Hepatocyte (in vitro differentiated cells): ENCODE results near the gene CBX3. TPM values are rescaled to one million over a fixed set of nuclear protein-coding genes. Genes with fewer than 3 reads are reported as not detected.

Experiments
- DNase-seq: peaks from one replicate; pipeline ENCODE4 v3.0.0-alpha.2; 2016; ENCODE audit warnings: low spot score
- H2AFZ ChIP-seq: fragments of 200-600 bp; sonication (generic); 2 replicates; pipeline ENCODE4 v1.6.0; 2016; ENCODE audit warnings: antibody characterized with exemption, mild to moderate bottlenecking
- H3K27ac ChIP-seq: fragments of 200-600 bp; sonication (generic); 2 replicates; pipeline ENCODE4 v1.5.1; 2016; ENCODE audit warnings: mild to moderate bottlenecking
- H3K27me3 ChIP-seq: fragments of 200-600 bp; sonication (generic); 2 replicates; pipeline ENCODE4 v1.6.1; 2016
- H3K36me3 ChIP-seq: fragments of 200-600 bp; sonication (generic); replicated peaks from 2 replicates; pipeline ENCODE4 v1.5.1; 2016; ENCODE audit warnings: low read depth; ENCODE audit not compliant: insufficient read depth
- H3K4me1 ChIP-seq: fragments of 200-600 bp; sonication (generic); 2 replicates; pipeline ENCODE4 v1.5.1; 2016; ENCODE audit warnings: mild to moderate bottlenecking, moderate library complexity; ENCODE audit not compliant: insufficient read depth
- H3K4me2 ChIP-seq: fragments of 200-600 bp; sonication (generic); 2 replicates; pipeline ENCODE4 v1.6.0; 2016
- H3K4me3 ChIP-seq: fragments of 200-600 bp; sonication (generic); 2 replicates; pipeline ENCODE4 v1.5.1; 2016; ENCODE audit warnings: mild to moderate bottlenecking
- H3K79me2 ChIP-seq: fragments of 200-600 bp; sonication (generic); 2 replicates; pipeline ENCODE4 v1.6.0; 2017; ENCODE audit warnings: mild to moderate bottlenecking
- H3K9me2 ChIP-seq: fragments of 200-600 bp; sonication (generic); replicated peaks from 2 replicates; pipeline ENCODE4 v1.6.0; 2017; ENCODE audit warnings: mild to moderate bottlenecking; ENCODE audit not compliant: insufficient read depth
- H3K9me3 ChIP-seq: fragments of 200-600 bp; sonication (generic); 2 replicates; pipeline ENCODE4 v1.5.1; 2016; ENCODE audit warnings: low read depth, mild to moderate bottlenecking
- H4K20me1 ChIP-seq: fragments of 200-600 bp; sonication (generic); 2 replicates; pipeline ENCODE4 v1.6.0; 2016; ENCODE audit warnings: mild to moderate bottlenecking; ENCODE audit not compliant: insufficient read depth, poor library complexity, severe bottlenecking
- EZH2 ChIP-seq: fragments of 200-600 bp; sonication (generic); IDR thresholded peaks from 2 replicates; pipeline ENCODE4 v1.6.1; 2016; ENCODE audit warnings: antibody characterized with exemption, mild to moderate bottlenecking, borderline replicate concordance
- EZH2phosphoT487 ChIP-seq: fragments of 200-600 bp; sonication (generic); IDR thresholded peaks from one replicate; pipeline ENCODE4 v1.6.1; 2018; ENCODE audit warnings: antibody characterized with exemption, mild to moderate bottlenecking, low read depth, moderate library complexity; ENCODE audit not compliant: unreplicated experiment, severe bottlenecking
- WGBS: methylation state at CpG from one replicate; pipeline ENCODE4 v1.1.6; 2016; ENCODE audit warnings: low lambda C conversion rate; ENCODE audit errors: missing lambda C conversion rate; 5-methylcytosine and 5-hydroxymethylcytosine counted together
- polyA plus RNA-seq: library from polyadenylated mRNA; unstranded; fragments of >200 nt; fragmentation: Nextera tagmentation; extraction: Ambion mirVana; gene quantifications from 2 replicates; pipeline ENCODE4 v1.2.1, GENCODE V29; 2016
- total RNA-seq: library from RNA; depleted of rRNA; stranded (reverse); fragments of >200 nt; gene quantifications from 2 replicates; pipeline ENCODE4 v1.2.3, GENCODE V29; 2014
- TF ChIP-seq, protein P1 (sequence below): fragments of 200-600 bp; sonication (generic); IDR thresholded peaks from 2 replicates; pipeline ENCODE4 v1.5.1; 2016; ENCODE audit warnings: antibody characterized with exemption, mild to moderate bottlenecking; ENCODE audit not compliant: poor library complexity

Gene CBX3
- total and polyA plus RNA-seq, 2 experiments from 2014 or later: 120 to 165 TPM

DNA sequence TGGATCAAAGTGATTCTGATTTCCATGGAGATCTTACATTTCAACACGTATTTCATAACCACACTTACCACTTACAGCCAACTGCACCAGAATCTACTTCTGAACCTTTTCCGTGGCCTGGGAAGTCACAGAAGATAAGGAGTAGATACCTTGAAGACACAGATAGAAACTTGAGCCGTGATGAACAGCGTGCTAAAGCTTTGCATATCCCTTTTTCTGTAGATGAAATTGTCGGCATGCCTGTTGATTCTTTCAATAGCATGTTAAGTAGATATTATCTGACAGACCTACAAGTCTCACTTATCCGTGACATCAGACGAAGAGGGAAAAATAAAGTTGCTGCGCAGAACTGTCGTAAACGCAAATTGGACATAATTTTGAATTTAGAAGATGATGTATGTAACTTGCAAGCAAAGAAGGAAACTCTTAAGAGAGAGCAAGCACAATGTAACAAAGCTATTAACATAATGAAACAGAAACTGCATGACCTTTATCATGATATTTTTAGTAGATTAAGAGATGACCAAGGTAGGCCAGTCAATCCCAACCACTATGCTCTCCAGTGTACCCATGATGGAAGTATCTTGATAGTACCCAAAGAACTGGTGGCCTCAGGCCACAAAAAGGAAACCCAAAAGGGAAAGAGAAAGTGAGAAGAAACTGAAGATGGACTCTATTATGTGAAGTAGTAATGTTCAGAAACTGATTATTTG is 16.3 kb upstream of the CBX3 start:
- 91% methylated on average over 10 of the region's 10 CpGs for WGBS
- H3K36me3 ChIP-seq: no peaks in the 10 kb centered on the region
- no peak overlapping the region for H2AFZ ChIP-seq
- no peaks in the 10 kb centered on the region for H3K27me3 ChIP-seq
- H3K4me1 ChIP-seq: peaks cover 8% of the 10 kb centered on the region
- H3K27ac ChIP-seq: peak overlapping the region; percentile 39
- DNase-seq: no peak
- H3K79me2 ChIP-seq: peaks cover 11% of the 10 kb centered on the region
- no peak overlapping the region for H3K4me2 ChIP-seq
- no peaks in the 10 kb centered on the region for H3K9me2 ChIP-seq
- H3K9me3 ChIP-seq: no peaks in the 10 kb centered on the region
- H4K20me1 ChIP-seq: peaks cover 29% of the 10 kb centered on the region
- no peak for TF ChIP-seq EZH2
- TF ChIP-seq, protein P1, sequence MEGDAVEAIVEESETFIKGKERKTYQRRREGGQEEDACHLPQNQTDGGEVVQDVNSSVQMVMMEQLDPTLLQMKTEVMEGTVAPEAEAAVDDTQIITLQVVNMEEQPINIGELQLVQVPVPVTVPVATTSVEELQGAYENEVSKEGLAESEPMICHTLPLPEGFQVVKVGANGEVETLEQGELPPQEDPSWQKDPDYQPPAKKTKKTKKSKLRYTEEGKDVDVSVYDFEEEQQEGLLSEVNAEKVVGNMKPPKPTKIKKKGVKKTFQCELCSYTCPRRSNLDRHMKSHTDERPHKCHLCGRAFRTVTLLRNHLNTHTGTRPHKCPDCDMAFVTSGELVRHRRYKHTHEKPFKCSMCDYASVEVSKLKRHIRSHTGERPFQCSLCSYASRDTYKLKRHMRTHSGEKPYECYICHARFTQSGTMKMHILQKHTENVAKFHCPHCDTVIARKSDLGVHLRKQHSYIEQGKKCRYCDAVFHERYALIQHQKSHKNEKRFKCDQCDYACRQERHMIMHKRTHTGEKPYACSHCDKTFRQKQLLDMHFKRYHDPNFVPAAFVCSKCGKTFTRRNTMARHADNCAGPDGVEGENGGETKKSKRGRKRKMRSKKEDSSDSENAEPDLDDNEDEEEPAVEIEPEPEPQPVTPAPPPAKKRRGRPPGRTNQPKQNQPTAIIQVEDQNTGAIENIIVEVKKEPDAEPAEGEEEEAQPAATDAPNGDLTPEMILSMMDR: no peak
- TF ChIP-seq EZH2phosphoT487: no peak
- no peak overlapping the region for H3K4me3 ChIP-seq

DNA sequence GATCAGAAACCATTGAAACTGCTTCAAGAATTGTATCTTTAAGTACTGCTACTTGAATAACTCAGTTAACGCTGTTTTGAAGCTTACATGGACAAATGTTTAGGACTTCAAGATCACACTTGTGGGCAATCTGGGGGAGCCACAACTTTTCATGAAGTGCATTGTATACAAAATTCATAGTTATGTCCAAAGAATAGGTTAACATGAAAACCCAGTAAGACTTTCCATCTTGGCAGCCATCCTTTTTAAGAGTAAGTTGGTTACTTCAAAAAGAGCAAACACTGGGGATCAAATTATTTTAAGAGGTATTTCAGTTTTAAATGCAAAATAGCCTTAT is 15.7 kb upstream of the CBX3 start:
- no peak for DNase-seq
- Histone ChIP-seq H3K79me2 (peaks cover 16% of the 10 kb centered on the region), H3K27me3 (no peaks in the 10 kb centered on the region), H3K4me2 (no peak overlapping the region), H3K4me1 (peaks cover 8% of the 10 kb centered on the region), H3K9me2 (no peaks in the 10 kb centered on the region), H2AFZ (no peak overlapping the region), H3K4me3 (no peak overlapping the region), H3K9me3 (no peaks in the 10 kb centered on the region), H3K36me3 (no peaks in the 10 kb centered on the region), H3K27ac (no peak overlapping the region), H4K20me1 (peaks cover 35% of the 10 kb centered on the region)
- TF ChIP-seq EZH2: no peak
- TF ChIP-seq, protein P1: no peak
- TF ChIP-seq EZH2phosphoT487: no peak
- WGBS: 96% methylated on average over 1 of the region's 1 CpG

DNA sequence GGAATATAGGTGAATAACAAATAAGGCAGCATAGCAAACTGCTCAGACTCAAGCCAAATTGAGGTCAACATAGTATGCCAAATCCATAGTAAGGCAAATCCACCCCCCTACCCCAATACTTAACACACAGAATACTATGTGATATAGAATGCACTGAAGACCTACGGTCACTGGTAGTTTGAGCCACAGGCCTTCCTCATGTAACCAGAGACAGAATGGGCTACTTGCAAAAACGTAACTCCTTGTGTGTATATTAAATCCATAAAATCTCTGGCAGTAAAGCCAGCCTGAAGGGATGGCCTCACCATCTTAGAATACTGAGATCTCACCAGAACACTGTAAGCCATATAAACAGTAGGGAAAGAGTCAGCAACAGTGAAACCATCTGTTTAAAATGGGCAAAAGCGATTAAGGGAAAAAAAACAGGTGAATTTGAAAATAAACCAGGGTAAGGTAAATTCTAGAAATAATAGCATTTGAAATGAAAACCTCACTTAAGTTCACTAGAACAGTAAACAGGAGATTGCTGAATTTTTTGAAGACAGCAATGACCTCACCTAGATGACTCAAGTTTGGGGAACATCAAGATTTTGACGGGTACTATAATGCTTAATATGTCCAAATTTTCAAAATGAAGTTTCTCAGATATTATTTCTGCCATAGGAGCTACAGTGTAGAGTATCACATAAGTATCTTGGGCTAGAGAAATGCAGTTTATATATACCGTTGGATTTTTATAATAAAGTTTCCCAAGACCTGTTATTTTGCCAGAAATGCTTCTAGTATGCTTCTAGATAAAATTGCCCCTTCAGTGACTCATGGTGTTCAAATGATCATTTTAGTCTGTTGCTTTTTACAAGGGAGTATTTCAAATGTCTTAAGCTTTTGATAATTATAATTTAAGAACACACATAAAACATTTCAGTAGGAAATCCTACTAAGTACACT is 14.9 kb upstream of the CBX3 start:
- H3K4me2 ChIP-seq: no peak overlapping the region
- no peaks in the 10 kb centered on the region for H3K27me3 ChIP-seq
- peaks cover 22% of the 10 kb centered on the region for H3K79me2 ChIP-seq
- no peaks in the 10 kb centered on the region for H3K9me2 ChIP-seq
- TF ChIP-seq EZH2phosphoT487 (no peak), EZH2 (no peak)
- TF ChIP-seq, protein P1: no peak
- H3K4me3 ChIP-seq: no peak overlapping the region
- no peaks in the 10 kb centered on the region for H3K36me3 ChIP-seq
- DNase-seq: no peak
- no peak overlapping the region for H2AFZ ChIP-seq
- WGBS: 91% methylated on average over 5 of the region's 5 CpGs
- peaks cover 8% of the 10 kb centered on the region for H3K4me1 ChIP-seq
- H3K9me3 ChIP-seq: no peaks in the 10 kb centered on the region
- no peak overlapping the region for H3K27ac ChIP-seq
- peaks cover 43% of the 10 kb centered on the region for H4K20me1 ChIP-seq
